Breast epithelium (tissue), 3 donors: ENCODE data around the gene ANKRD52.

Source experiments
- POLR2A ChIP-seq: fragments of 450-650 bp; IDR thresholded peaks from one replicate; pipeline ENCODE4 v1.6.1; 2016; ENCODE audit warnings: antibody characterized with exemption, mild to moderate bottlenecking, moderate library complexity
- POLR2AphosphoS5 ChIP-seq, 3 donors: sonication (generic); formaldehyde crosslinking; IDR thresholded peaks; one replicate each; pipeline ENCODE4 v1.6.1; 2017; ENCODE audit warnings: antibody characterized with exemption in 3 of 3
- TF ChIP-seq, protein P1 (sequence below), 3 donors: fragments of 450-650 bp; IDR thresholded peaks; one replicate each; pipeline ENCODE4 v1.5.1; 2016 to 2017; ENCODE audit warnings: antibody characterized with exemption in 3 of 3, mild to moderate bottlenecking in 3 of 3, moderate library complexity in 3 of 3

DNA sequence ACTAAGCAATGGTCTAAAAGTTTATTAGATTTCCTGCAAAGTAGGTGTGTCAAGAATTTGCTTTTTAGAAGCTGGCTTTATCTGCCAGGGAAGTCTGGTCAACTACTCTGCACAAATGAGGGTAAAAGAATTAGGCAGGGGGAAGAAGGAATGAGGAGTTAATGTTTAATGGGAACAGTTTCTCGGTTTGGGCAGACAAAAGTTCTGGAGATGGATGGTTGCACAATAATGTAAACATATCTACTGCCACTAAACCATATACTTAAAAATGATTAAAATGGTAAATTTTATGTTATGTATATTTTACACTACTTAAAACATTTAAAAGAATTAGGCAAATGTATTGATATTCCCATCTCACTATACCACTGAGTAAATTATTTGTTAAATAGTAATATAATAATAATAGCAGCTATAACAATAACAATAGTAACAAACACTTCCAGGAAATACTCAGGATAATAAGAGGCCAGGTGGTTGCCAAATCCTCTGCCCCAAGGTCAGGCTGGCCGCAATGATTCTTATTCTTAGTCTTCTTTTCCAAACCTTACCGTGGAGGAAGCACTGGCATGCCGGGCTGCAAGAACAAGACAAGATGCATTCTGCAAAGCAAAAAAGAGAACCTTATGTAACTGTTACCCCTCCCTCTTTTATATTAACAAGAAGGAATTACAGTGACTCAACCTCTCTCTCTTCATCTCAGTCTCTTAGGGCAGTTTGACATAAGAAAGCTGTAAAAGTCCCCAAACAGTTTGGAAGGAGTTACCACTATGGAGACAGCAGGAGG lies 28.1 kb upstream of the ANKRD52 start:
- TF ChIP-seq POLR2A, result no peak
- TF ChIP-seq, protein P1, sequence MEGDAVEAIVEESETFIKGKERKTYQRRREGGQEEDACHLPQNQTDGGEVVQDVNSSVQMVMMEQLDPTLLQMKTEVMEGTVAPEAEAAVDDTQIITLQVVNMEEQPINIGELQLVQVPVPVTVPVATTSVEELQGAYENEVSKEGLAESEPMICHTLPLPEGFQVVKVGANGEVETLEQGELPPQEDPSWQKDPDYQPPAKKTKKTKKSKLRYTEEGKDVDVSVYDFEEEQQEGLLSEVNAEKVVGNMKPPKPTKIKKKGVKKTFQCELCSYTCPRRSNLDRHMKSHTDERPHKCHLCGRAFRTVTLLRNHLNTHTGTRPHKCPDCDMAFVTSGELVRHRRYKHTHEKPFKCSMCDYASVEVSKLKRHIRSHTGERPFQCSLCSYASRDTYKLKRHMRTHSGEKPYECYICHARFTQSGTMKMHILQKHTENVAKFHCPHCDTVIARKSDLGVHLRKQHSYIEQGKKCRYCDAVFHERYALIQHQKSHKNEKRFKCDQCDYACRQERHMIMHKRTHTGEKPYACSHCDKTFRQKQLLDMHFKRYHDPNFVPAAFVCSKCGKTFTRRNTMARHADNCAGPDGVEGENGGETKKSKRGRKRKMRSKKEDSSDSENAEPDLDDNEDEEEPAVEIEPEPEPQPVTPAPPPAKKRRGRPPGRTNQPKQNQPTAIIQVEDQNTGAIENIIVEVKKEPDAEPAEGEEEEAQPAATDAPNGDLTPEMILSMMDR (IDR thresholded peaks at IDR 0.05), result no peak
- no peak for TF ChIP-seq POLR2AphosphoS5 (IDR thresholded peaks at IDR 0.05)
